Stimulated activated CD8-positive, alpha-beta memory T cell treated with anti-CD3 and anti-CD28 coated beads, Interleukin-2, amount 100 ng/mL, for 48 hours (primary cell): ENCODE measurements around the gene PRM1.
"Not testable (repeated sequence)": the region's sequence is repeated elsewhere in the genome, so short reads cannot be mapped to it uniquely, and the experiment has no call there.

Source experiments
- DNase-seq, 2 donors: peaks; one replicate each; pipeline ENCODE4 v3.0.0-alpha.2; 2020; ENCODE audit warnings: low read depth in 2 of 2

PRM1 gene

GRCh38 chr16:11298143-11298900 is 17.2 kb upstream of the PRM1 start:
- DNase-seq, result no peak

- peak; percentile 50 to 58 for DNase-seq
Observed at GRCh38 chr16:11297492-11298142, 16.5 kb upstream of the PRM1 start.

- DNase-seq, result no peak
Observed at GRCh38 chr16:11296706-11297491, 15.8 kb upstream of the PRM1 start.

DNA sequence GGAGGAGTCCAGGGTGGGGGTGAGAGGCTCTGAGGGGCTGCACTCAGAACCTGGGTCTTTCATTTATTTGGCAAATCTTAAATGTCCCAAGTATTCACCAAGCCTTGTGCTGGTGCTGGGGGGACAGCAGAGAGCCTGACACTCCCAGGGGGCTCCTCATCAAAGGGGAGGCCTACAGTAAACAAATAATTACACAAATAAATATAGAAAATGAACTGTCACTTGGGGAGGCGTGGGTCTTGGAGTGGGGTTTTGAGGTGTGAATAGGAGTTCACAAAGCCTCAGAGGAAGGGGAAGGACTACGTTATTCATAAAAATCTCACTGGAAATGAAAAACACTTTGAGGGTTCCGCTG is 15.2 kb upstream of the PRM1 start:
- DNase-seq, result no peak

- DNase-seq, result no peak
Observed at GRCh38 chr16:11295672-11296071, 14.5 kb upstream of the PRM1 start.

GRCh38 chr16:11292076-11292748 is 11.1 kb upstream of the PRM1 start:
- DNase-seq, result no peak

- no peak for DNase-seq
Observed at GRCh38 chr16:11291091-11291703, 10.1 kb upstream of the PRM1 start.

- DNase-seq, result no peak
Observed at GRCh38 chr16:11290102-11290893, 9.2 kb upstream of the PRM1 start.

GRCh38 chr16:11289696-11290095 is 8.6 kb upstream of the PRM1 start:
- not testable (repeated sequence) for DNase-seq

- DNase-seq, result no peak
Observed at GRCh38 chr16:11289202-11289601, 8.1 kb upstream of the PRM1 start.

- DNase-seq, result no peak
Observed at GRCh38 chr16:11285842-11286241, 4.7 kb upstream of the PRM1 start.

GRCh38 chr16:11283820-11284248 is 2.7 kb upstream of the PRM1 start:
- no peak for DNase-seq

DNA sequence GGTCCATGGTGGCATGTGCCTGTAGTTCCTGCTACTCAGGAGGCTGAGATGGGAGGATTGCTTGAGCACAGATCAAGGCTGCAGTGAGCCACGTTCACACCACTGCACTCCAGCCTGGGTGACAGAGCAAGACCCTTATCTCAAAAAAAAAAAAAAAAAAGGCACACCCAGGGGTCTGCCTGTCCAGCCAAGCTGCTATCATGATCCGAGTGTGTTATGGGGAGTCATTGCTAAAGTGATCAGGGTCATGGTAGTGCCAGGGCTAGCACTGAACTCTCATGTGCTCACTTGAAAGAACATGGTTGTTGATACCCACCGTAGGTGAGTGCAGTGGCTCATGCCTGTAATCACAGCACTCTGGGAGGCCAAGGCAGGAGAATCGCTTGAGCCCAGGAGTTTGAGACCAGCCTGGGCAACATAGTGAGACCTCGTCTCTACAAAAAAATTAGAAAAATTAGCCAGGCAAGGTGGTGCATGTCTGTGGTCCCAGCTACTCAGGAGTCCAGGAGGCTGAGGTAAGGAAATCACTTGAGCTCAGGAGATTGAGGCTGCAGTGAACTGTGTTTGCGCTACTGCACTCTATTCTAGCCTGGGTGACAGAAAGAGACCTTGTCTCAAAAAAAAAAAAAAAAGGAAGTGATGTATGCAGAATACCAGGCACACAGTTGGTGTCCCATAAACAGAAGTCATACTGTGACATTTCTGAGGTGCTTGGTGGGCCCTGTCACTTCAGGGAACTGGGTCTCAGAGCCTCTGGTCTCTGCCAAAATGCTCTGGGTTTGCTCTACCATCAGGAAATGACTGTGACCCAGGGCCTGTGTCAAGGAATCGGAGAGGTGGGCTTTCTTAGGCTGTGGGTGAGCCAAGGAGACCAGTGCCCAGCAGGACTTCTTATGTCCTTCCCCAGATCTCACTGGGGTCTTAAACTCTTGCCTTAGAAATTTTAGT is 2.2 kb downstream of the PRM1 start:
- no peak for DNase-seq

DNA sequence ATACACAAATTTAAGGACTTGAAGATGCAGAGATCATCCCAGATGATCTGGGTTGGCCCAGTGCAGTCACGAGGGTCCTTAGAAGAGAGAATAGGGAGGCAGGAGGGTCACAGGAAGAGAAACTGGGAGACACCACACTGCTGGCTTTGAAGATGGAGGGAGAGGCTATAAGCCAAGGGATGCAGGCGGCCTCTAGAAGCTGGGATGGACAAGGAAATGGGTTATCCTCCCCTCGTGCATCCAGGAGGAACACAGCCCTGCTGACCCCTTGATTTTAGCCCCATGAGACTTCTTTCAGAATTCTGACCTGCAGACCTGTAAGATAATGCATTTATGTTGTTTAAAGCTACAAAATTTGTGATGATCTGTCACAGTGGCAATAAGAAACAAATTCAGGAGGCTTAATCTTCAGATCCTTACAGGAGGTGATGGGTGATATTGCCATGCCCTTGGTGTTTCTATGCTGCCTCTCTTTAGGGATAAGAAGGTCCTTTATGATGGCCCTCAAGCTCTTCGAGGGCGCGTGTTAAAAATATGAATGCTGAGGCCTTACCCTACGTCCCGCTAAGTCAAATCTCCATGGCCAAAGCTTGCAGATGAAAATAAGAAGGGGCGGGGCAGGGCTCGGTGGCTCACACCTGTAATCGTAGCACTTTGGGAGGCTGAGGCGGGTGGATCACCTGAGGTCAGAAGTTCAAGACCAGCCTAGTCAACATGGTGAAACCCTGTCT is 3.4 kb downstream of the PRM1 start:
- no peak for DNase-seq

- no peak for DNase-seq
Observed at GRCh38 chr16:11276896-11277593, 4.1 kb downstream of the PRM1 start.

DNA sequence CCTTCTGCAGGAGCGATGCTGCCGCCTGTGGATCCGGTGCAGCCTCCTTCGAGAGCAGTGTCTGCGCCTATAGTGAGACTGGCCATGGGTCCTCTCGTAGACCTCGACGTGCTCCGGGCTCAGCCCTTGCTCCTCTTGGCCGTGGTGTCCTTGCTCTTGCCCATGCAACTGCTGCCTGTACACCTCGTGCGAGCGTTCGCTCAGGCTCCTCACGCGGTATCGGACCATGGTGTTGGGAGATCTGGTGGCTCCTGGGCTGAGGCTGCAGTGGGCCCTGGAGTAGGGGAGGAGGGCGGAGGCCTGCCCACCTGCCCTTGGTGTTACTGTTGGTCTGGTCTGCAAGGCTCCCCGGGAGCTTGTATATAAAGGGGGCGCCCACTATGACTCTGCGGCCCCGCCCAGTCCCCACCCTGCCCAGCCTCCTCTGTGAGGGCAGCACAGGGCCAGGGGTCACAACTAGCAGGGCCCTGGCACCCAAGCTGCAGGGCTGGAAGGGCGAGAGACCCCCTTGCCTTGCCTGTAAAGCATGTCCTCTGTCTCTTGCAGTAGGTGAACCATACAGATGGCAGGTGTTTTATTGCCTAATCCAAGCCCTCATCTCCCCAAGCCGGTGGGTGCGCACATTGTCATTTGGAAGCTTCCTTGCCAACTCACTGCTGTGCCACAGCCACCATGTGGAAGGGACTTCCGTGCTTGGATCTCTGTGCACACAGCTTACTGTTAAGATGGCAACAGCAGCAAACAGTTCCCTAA is 4.8 kb downstream of the PRM1 start, which contains the start of gene PRM2:
Gene PRM2 (minus strand): TSS at position 338 of the 753 bp plus-strand sequence. CDS start 110 bp downstream, at position 228.
- no peak for DNase-seq

DNA sequence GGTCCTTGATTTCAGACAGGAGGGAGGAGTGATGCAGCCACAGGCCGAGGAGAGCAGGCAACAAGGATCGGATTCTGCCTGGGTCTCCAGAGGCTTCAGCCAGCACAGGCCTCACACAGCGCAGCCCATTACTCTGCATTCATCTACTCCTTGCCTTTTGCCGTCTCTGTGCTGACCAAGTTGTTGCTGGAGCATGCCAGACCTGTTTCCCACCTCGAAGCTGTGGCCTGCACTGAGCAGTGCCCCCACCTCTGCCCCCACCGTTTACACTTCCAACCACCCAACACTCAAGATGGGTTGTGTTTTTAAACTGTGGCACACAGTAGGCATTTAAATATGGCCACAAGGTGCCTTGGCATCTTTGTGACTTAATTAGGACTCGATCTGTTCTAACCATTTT is 6.2 kb downstream of the PRM1 start:
- no peak for DNase-seq
